B cell (primary cell): ENCODE data around the gene DNAJC6. TPM values are rescaled to one million over a fixed set of nuclear protein-coding genes. Genes with fewer than 3 reads are reported as not detected.

Experiments used
- ATAC-seq: fragments of 200-7000 bp; cut with Tn5 transposase; one replicate; pipeline ENCODE4 v1.10.0; 2021; ENCODE audit warnings: low read depth, mild to moderate bottlenecking, moderate number of reproducible peaks, moderate library complexity
- CTCF ChIA-PET: fragments of 350-600 bp; sonication (Branson Sonifier 250); formaldehyde crosslinking; loops from one replicate; lab custom pipeline; 2021; ENCODE audit warnings: antibody characterized with exemption, inconsistent platforms; lab: Charles Lee
- POLR2A ChIA-PET: fragments of 350-600 bp; sonication (Branson Sonifier 250); formaldehyde crosslinking; loops from one replicate; lab custom pipeline; 2021; ENCODE audit warnings: antibody characterized with exemption; lab: Charles Lee
- DNase-seq: peaks from one replicate; pipeline ENCODE4 v3.0.0; 2013
- H2AFZ ChIP-seq: 2 replicates; pipeline ENCODE4 v1.6.1; 2012; ENCODE audit warnings: mild to moderate bottlenecking, low read depth, low read length; ENCODE audit not compliant: insufficient read depth, poor library complexity, severe bottlenecking
- H3K27ac ChIP-seq, 2 donors: 1 replicate in 1 of 2; 2 replicates in 1 of 2; pipeline ENCODE4 v1.5.1; 2012 to 2013; ENCODE audit warnings: low read length in 2 of 2, mild to moderate bottlenecking in 2 of 2, moderate library complexity in 1 of 2
- H3K27me3 ChIP-seq, 4 experiments: fragments of 200-600 bp in 1 of 4; sonication (generic) in 1 of 4; replicated peaks in 1 of 4; 1 replicate in 2 of 4; 2 replicates in 2 of 4; pipeline versions ENCODE4 v1.6.1 to v1.7.0; 2013 to 2016; ENCODE audit warnings: low read length in 3 of 4, mild to moderate bottlenecking in 2 of 4, mixed read lengths in 1 of 4, moderate library complexity in 1 of 4; ENCODE audit not compliant: insufficient read depth in 4 of 4, control insufficient read depth in 3 of 4; ENCODE audit errors: control extremely low read depth in 1 of 4
- H3K36me3 ChIP-seq, 2 experiments: replicated peaks in 1 of 2; 1 replicate in 1 of 2; 2 replicates in 1 of 2; pipeline versions ENCODE4 v1.6.1 to v1.7.1; 2013; ENCODE audit warnings: low read length in 1 of 2; ENCODE audit not compliant: insufficient read depth in 2 of 2, control insufficient read depth in 1 of 2; ENCODE audit errors: control extremely low read depth in 1 of 2, extremely low read depth in 1 of 2
- H3K4me1 ChIP-seq, 2 donors: fragments of 200-600 bp in 1 of 2; sonication (generic) in 1 of 2; 1 replicate in 1 of 2; 2 replicates in 1 of 2; pipeline versions ENCODE4 v1.5.1 to v1.6.1; 2013 to 2017; ENCODE audit warnings: low read length in 2 of 2; ENCODE audit not compliant: control insufficient read depth in 2 of 2, insufficient read depth in 2 of 2
- H3K4me2 ChIP-seq: replicated peaks from 2 replicates; pipeline ENCODE3; 2012; ENCODE audit warnings: mild to moderate bottlenecking, low read depth, low read length; ENCODE audit not compliant: poor library complexity, severe bottlenecking
- H3K4me3 ChIP-seq, 5 experiments: fragments of 200-600 bp in 1 of 5; sonication (generic) in 1 of 5; 1 replicate in 3 of 5; 2 replicates in 2 of 5; pipeline versions ENCODE4 v1.5.1 to v1.7.0; 2011 to 2016; ENCODE audit warnings: low read length in 4 of 5, mild to moderate bottlenecking in 4 of 5, low read depth in 2 of 5, control low read depth in 1 of 5, moderate library complexity in 1 of 5; ENCODE audit not compliant: insufficient read depth in 1 of 5; ENCODE audit errors: control extremely low read depth in 1 of 5, extremely low read depth in 1 of 5
- H3K79me2 ChIP-seq: fragments of 200-600 bp; sonication (generic); one replicate; pipeline ENCODE4 v1.6.0; 2016; ENCODE audit warnings: low read length; ENCODE audit not compliant: control insufficient read depth, insufficient read depth
- H3K9ac ChIP-seq: fragments of 200-600 bp; sonication (generic); 2 replicates; pipeline ENCODE4 v1.6.1; 2017; ENCODE audit warnings: mild to moderate bottlenecking, low read length, moderate library complexity
- H3K9me3 ChIP-seq, 3 donors: one replicate each; pipeline versions ENCODE4 v1.6.1 to v1.7.1; 2013; ENCODE audit warnings: low read length in 2 of 3; ENCODE audit not compliant: control insufficient read depth in 2 of 3, insufficient read depth in 1 of 3; ENCODE audit errors: control extremely low read depth in 1 of 3
- H4K20me1 ChIP-seq: 2 replicates; pipeline ENCODE4 v1.6.0; 2012; ENCODE audit warnings: mild to moderate bottlenecking, low read length; ENCODE audit not compliant: insufficient read depth, control insufficient read depth, poor library complexity, severe bottlenecking
- H3K27ac Mint-ChIP-seq: one replicate; pipeline ENCODE4 v1.8.0; 2021; ENCODE audit warnings: mixed read lengths
- H3K27me3 Mint-ChIP-seq: one replicate; pipeline ENCODE4 v1.8.0; 2021; ENCODE audit warnings: mixed read lengths
- H3K4me1 Mint-ChIP-seq: one replicate; pipeline ENCODE4 v1.8.0; 2021; ENCODE audit warnings: mixed read lengths
- H3K4me3 Mint-ChIP-seq: one replicate; pipeline ENCODE4 v1.8.0; 2021; ENCODE audit warnings: mixed read lengths
- H3K9me3 Mint-ChIP-seq: one replicate; pipeline ENCODE4 v1.8.0; 2022; ENCODE audit warnings: mixed read lengths; ENCODE audit not compliant: insufficient read depth
- EZH2 ChIP-seq: IDR thresholded peaks from 2 replicates; pipeline ENCODE4 v1.6.1; 2012; ENCODE audit warnings: borderline replicate concordance, low read depth, mild to moderate bottlenecking, moderate library complexity, low read length; ENCODE audit not compliant: insufficient read depth, poor library complexity, severe bottlenecking
- WGBS: methylation state at CpG from one replicate; pipeline ENCODE4 v1.1.5; 2013; ENCODE audit warnings: missing lambda C conversion rate; ENCODE audit not compliant: insufficient coverage; 5-methylcytosine and 5-hydroxymethylcytosine counted together
- intact Hi-C: fragments of 100-400 bp; cut with micrococcal nuclease; formaldehyde crosslinking; loops from one replicate; pipeline ENCODE4 v1.10.0; 2022
- polyA plus RNA-seq: library from polyadenylated mRNA; depleted of rRNA; stranded (reverse); fragments of >200 nt; gene quantifications from 2 replicates; pipeline ENCODE4 v1.2.3, GENCODE V29; 2012
- total RNA-seq, 2 donors: library from RNA; stranded (reverse); fragments of 120-200 nt in 1 of 2; gene quantifications; 1 replicate in 1 of 2; 2 replicates in 1 of 2; pipeline versions ENCODE4 v1.2.3 to v1.2.4, GENCODE V29; 2013 to 2022
- TF ChIP-seq, protein P1 (sequence below): fragments of 200-600 bp; IDR thresholded peaks from one replicate; pipeline ENCODE4 v1.8.0; 2022; ENCODE audit warnings: antibody characterized with exemption, mild to moderate bottlenecking

Gene DNAJC6
- total and polyA plus RNA-seq, 2 donors (not counting 1 experiment from before 2014, with no cell fraction given), result 0.12 to 0.69 TPM

- ChIA-PET CTCF (no interaction called here), POLR2A (no interaction called here)
- Mint-ChIP-seq H3K9me3 (no peaks in the 10 kb centered on the region), H3K4me3 (no peak overlapping the region), H3K27ac (no peak overlapping the region), H3K27me3 (no peaks in the 10 kb centered on the region), H3K4me1 (no peaks in the 10 kb centered on the region)
- DNase-seq (no peak), ATAC-seq (no peak)
- Histone ChIP-seq H3K4me2 (no peak overlapping the region), H4K20me1 (no peaks in the 10 kb centered on the region), H3K4me3 (no peak overlapping the region), H3K79me2 (no peaks in the 10 kb centered on the region), H3K27ac (no peak overlapping the region), H3K9ac (no peak overlapping the region), H2AFZ (no peak overlapping the region), H3K36me3 (peaks cover 3 to 7% of the 10 kb centered on the region in 2 experiments), H3K4me1 (no peaks in the 10 kb centered on the region), H3K9me3 (no peaks in the 10 kb centered on the region), H3K27me3 (no peaks in the 10 kb centered on the region)
- intact Hi-C loops, result no loop called here
- no peak for TF ChIP-seq EZH2
- TF ChIP-seq, protein P1, sequence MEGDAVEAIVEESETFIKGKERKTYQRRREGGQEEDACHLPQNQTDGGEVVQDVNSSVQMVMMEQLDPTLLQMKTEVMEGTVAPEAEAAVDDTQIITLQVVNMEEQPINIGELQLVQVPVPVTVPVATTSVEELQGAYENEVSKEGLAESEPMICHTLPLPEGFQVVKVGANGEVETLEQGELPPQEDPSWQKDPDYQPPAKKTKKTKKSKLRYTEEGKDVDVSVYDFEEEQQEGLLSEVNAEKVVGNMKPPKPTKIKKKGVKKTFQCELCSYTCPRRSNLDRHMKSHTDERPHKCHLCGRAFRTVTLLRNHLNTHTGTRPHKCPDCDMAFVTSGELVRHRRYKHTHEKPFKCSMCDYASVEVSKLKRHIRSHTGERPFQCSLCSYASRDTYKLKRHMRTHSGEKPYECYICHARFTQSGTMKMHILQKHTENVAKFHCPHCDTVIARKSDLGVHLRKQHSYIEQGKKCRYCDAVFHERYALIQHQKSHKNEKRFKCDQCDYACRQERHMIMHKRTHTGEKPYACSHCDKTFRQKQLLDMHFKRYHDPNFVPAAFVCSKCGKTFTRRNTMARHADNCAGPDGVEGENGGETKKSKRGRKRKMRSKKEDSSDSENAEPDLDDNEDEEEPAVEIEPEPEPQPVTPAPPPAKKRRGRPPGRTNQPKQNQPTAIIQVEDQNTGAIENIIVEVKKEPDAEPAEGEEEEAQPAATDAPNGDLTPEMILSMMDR, result no peak
- no CpG with 5 or more reads among the region's 2 CpGs for WGBS
These were observed 126.6 kb downstream of the DNAJC6 start for GRCh38 chr1:65435987-65436386.

GRCh38 chr1:65437616-65438015 lies 128.3 kb downstream of the DNAJC6 start:
- no peak for ATAC-seq
- no peak overlapping the region for H3K27ac ChIP-seq
- no peak overlapping the region for H3K4me2 ChIP-seq
- H4K20me1 ChIP-seq, result no peaks in the 10 kb centered on the region
- no peak overlapping the region for H3K27ac Mint-ChIP-seq
- H3K27me3 Mint-ChIP-seq, result no peaks in the 10 kb centered on the region
- no peaks in the 10 kb centered on the region for H3K27me3 ChIP-seq
- ChIA-PET CTCF (no interaction called here), POLR2A (no interaction called here)
- no peaks in the 10 kb centered on the region for H3K79me2 ChIP-seq
- no peak overlapping the region for H3K9ac ChIP-seq
- 93% methylated on average over 5 of the region's 7 CpGs for WGBS
- no peak for TF ChIP-seq EZH2
- TF ChIP-seq, protein P1, result no peak
- no peaks in the 10 kb centered on the region for H3K4me1 ChIP-seq
- no peaks in the 10 kb centered on the region for H3K4me1 Mint-ChIP-seq
- H3K4me3 Mint-ChIP-seq, result no peak overlapping the region
- intact Hi-C loops, result no loop called here
- H3K36me3 ChIP-seq, result peaks cover 0 to 3% of the 10 kb centered on the region in 2 experiments
- no peaks in the 10 kb centered on the region for H3K9me3 Mint-ChIP-seq
- DNase-seq, result no peak
- no peak overlapping the region for H3K4me3 ChIP-seq
- H2AFZ ChIP-seq, result no peak overlapping the region
- no peaks in the 10 kb centered on the region for H3K9me3 ChIP-seq
